ENCODE measurements around the gene HS6ST1.

The HS6ST1 gene

GRCh38 chr2:128299628-128300027, 19.0 kb downstream of the HS6ST1 start:
- H3K9me3 ChIP-seq = no peaks in the 10 kb centered on the region
- in situ Hi-C loops (cut with MboI; ENCODE audit: low sequenced_read_pairs) = no loop called here
- no peaks in the 10 kb centered on the region for H3K27me3 ChIP-seq (ENCODE audit: low read depth)
- no peaks in the 10 kb centered on the region for H3K36me3 ChIP-seq (replicated peaks)
- no peaks in the 10 kb centered on the region; the same call in 1 of the 2 replicates for H3K4me1 ChIP-seq
- no peak overlapping the region for H3K4me3 ChIP-seq
- DNase-seq (ENCODE audit: low spot score in 2 of 2) = no peak

- in situ Hi-C loops (cut with MboI; ENCODE audit: low sequenced_read_pairs) = no loop called here
- H3K27me3 ChIP-seq (ENCODE audit: low read depth) = no peaks in the 10 kb centered on the region
- DNase-seq (ENCODE audit: low spot score in 2 of 2) = no peak
- H3K4me1 ChIP-seq = no peaks in the 10 kb centered on the region
- no peak overlapping the region for H3K4me3 ChIP-seq
- H3K36me3 ChIP-seq (replicated peaks) = no peaks in the 10 kb centered on the region
- H3K9me3 ChIP-seq = no peaks in the 10 kb centered on the region
Measured at GRCh38 chr2:128298846-128299507, 19.7 kb downstream of the HS6ST1 start.

GRCh38 chr2:128298286-128298685, 20.4 kb downstream of the HS6ST1 start:
- Histone ChIP-seq H3K9me3 (no peaks in the 10 kb centered on the region), H3K36me3 (replicated peaks) (no peaks in the 10 kb centered on the region), H3K4me1 (no peaks in the 10 kb centered on the region), H3K4me3 (no peak overlapping the region), H3K27me3 (ENCODE audit: low read depth) (no peaks in the 10 kb centered on the region)
- in situ Hi-C loops (cut with MboI; ENCODE audit: low sequenced_read_pairs) = no loop called here
- DNase-seq (ENCODE audit: low spot score in 2 of 2) = no peak

- no peaks in the 10 kb centered on the region for H3K9me3 ChIP-seq
- no peaks in the 10 kb centered on the region for H3K4me1 ChIP-seq
- H3K36me3 ChIP-seq (replicated peaks) = no peaks in the 10 kb centered on the region
- no peaks in the 10 kb centered on the region for H3K27me3 ChIP-seq (ENCODE audit: low read depth)
- no peak overlapping the region for H3K4me3 ChIP-seq
- in situ Hi-C loops (cut with MboI; ENCODE audit: low sequenced_read_pairs) = no loop called here
- no peak for DNase-seq (ENCODE audit: low spot score in 2 of 2)
Measured at GRCh38 chr2:128293870-128294455, 24.7 kb downstream of the HS6ST1 start.

DNA sequence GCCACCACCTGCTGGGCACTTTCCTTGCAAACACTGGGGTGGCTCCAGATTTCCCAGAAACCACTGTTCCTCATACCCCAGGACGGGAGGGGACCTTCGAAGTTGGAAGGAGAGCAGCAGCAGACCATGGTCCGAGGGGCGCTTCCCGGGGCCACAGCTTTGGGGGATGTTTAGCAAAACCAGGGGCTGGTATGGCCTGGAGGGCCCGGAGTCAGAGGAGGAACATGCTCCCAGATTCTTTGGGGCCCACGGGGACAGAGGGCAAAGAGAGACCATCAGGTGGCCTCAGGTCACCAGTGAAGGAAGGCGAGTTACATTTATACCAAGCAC, 25.3 kb downstream of the HS6ST1 start:
- in situ Hi-C loops (cut with MboI; ENCODE audit: low sequenced_read_pairs) = no loop called here

GRCh38 chr2:128292599-128293425, 25.9 kb downstream of the HS6ST1 start:
- H3K4me1 ChIP-seq = no peaks in the 10 kb centered on the region
- H3K4me3 ChIP-seq = no peak overlapping the region
- no peaks in the 10 kb centered on the region for H3K9me3 ChIP-seq
- H3K36me3 ChIP-seq (replicated peaks) = no peaks in the 10 kb centered on the region
- no peak for DNase-seq (ENCODE audit: low spot score in 2 of 2)
- in situ Hi-C loops (cut with MboI; ENCODE audit: low sequenced_read_pairs) = no loop called here
- H3K27me3 ChIP-seq (ENCODE audit: low read depth) = no peaks in the 10 kb centered on the region

More for the DNA sequence above, 25.3 kb downstream of the HS6ST1 start:
- no peaks in the 10 kb centered on the region for H3K36me3 ChIP-seq (replicated peaks)
- H3K4me1 ChIP-seq = no peaks in the 10 kb centered on the region
- H3K4me3 ChIP-seq = no peak overlapping the region
- H3K9me3 ChIP-seq = no peaks in the 10 kb centered on the region
- DNase-seq (ENCODE audit: low spot score in 2 of 2) = no peak
- no peaks in the 10 kb centered on the region for H3K27me3 ChIP-seq (ENCODE audit: low read depth)

- no peaks in the 10 kb centered on the region for H3K9me3 ChIP-seq
- H3K36me3 ChIP-seq (replicated peaks) = no peaks in the 10 kb centered on the region
- H3K4me3 ChIP-seq = no peak overlapping the region
- in situ Hi-C loops (cut with MboI; ENCODE audit: low sequenced_read_pairs) = no loop called here
- H3K27me3 ChIP-seq (ENCODE audit: low read depth) = no peaks in the 10 kb centered on the region
- H3K4me1 ChIP-seq = no peaks in the 10 kb centered on the region
- no peak for DNase-seq (ENCODE audit: low spot score in 2 of 2)
Measured at GRCh38 chr2:128291844-128292598, 26.6 kb downstream of the HS6ST1 start.

DNA sequence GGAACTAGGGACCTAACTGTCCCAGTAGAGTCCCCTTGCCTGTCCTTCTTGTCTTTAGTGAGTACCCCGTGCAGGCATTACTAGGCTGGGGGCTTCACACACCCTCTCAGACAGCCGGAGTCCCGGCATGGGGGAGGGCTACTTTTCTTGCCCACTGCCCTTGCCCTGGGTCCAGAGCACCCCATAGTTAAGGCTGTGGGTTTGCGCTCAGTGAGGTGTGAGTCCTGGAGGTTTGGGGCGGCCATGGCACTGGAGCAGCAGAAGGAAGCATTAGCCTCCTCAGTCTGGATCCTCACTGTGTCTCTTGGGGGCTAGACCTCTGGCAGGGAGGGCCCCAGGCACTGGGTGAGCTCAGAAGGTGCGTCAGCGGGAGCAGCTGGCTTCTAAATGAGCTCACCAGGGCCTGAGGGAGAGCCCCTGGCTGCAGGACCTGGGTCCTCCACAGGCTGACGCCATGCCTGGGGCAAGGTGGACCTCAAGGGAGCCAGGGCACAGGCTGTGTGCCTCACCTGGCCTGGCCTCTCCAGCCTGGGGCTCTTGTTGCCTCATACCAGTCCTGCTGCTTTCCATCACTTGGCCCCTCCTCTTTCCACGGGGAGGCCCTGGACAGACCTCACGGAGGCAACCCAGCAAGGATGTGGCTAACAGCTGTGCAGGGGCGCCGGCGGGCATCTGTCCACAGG, 27.4 kb downstream of the HS6ST1 start:
- DNase-seq (ENCODE audit: low spot score in 2 of 2) = no peak
- no peak overlapping the region for H3K4me3 ChIP-seq
- in situ Hi-C loops (cut with MboI; ENCODE audit: low sequenced_read_pairs) = no loop called here
- H3K4me1 ChIP-seq = no peaks in the 10 kb centered on the region
- no peaks in the 10 kb centered on the region for H3K9me3 ChIP-seq
- H3K27me3 ChIP-seq (ENCODE audit: low read depth) = no peaks in the 10 kb centered on the region
- no peaks in the 10 kb centered on the region for H3K36me3 ChIP-seq (replicated peaks)

DNA sequence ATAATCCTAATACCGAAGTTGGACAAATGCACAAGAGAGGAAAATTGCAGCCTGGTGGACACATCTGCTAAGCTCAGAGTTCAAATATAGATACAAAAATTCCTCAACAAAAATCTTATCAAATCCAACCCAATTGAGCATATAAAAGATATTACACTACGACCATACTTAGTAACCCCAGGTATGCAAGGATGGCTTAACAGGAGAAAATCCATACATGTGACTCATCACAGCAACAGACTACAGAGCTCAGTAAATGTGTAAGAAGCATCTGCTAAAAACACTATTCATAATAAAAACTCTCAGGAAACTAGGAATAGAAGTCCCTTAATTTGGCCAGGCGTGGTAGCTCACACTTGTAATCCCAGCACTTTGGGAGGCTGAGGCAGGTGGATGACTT, 28.3 kb downstream of the HS6ST1 start:
- in situ Hi-C loops (cut with MboI; ENCODE audit: low sequenced_read_pairs) = no loop called here
- Histone ChIP-seq H3K27me3 (ENCODE audit: low read depth) (no peaks in the 10 kb centered on the region), H3K4me3 (no peak overlapping the region), H3K4me1 (no peaks in the 10 kb centered on the region), H3K9me3 (no peaks in the 10 kb centered on the region), H3K36me3 (replicated peaks) (no peaks in the 10 kb centered on the region)
- no peak for DNase-seq (ENCODE audit: low spot score in 2 of 2)

GRCh38 chr2:128289439-128289838, 29.2 kb downstream of the HS6ST1 start:
- in situ Hi-C loops (cut with MboI; ENCODE audit: low sequenced_read_pairs) = no loop called here
- Histone ChIP-seq H3K9me3 (no peaks in the 10 kb centered on the region), H3K27me3 (ENCODE audit: low read depth) (no peaks in the 10 kb centered on the region), H3K36me3 (replicated peaks) (no peaks in the 10 kb centered on the region), H3K4me3 (no peak overlapping the region), H3K4me1 (no peaks in the 10 kb centered on the region)
- DNase-seq (ENCODE audit: low spot score in 2 of 2) = no peak

DNA sequence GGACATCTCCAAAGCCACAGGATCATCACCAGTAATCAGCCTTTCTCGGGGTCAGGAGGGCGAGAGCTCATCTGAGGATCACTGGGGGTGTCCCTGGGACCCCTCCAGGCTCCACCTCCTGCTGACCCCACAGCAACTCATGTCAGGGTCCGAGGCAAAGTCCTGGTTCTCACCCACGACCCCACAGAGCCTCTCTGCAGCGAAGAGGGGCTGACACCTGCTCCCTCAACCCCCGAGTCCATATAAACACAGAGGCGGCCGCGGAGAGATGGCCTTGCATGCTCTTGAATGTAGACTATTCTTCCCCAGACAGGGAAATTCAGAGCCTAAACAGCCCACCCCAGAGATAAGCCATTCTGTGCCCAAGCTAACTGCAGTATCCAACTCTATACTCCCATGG, 29.9 kb downstream of the HS6ST1 start:
- no peak overlapping the region for H3K4me3 ChIP-seq
- H3K9me3 ChIP-seq = no peaks in the 10 kb centered on the region
- H3K36me3 ChIP-seq (replicated peaks) = no peaks in the 10 kb centered on the region
- no peak for DNase-seq (ENCODE audit: low spot score in 2 of 2)
- H3K4me1 ChIP-seq = no peaks in the 10 kb centered on the region
- in situ Hi-C loops (cut with MboI; ENCODE audit: low sequenced_read_pairs) = no loop called here
- no peaks in the 10 kb centered on the region for H3K27me3 ChIP-seq (ENCODE audit: low read depth)

- in situ Hi-C loops (cut with MboI; ENCODE audit: low sequenced_read_pairs) = no loop called here
- H3K36me3 ChIP-seq (replicated peaks) = no peaks in the 10 kb centered on the region
Measured at GRCh38 chr2:128287780-128288735, 30.6 kb downstream of the HS6ST1 start.

More at GRCh38 chr2:128287780-128288735, 30.6 kb downstream of the HS6ST1 start:
- no peak for DNase-seq (ENCODE audit: low spot score in 2 of 2)
- no peaks in the 10 kb centered on the region for H3K9me3 ChIP-seq
- H3K27me3 ChIP-seq (ENCODE audit: low read depth) = no peaks in the 10 kb centered on the region
- no peak overlapping the region for H3K4me3 ChIP-seq
- H3K4me1 ChIP-seq = no peaks in the 10 kb centered on the region

All from HAP-1 (cell line).